ENCODE measurements around the gene SIN3A.

Gene SIN3A

GRCh38 chr15:75329571-75329970 is 121.9 kb downstream of the SIN3A start:
- DNase-seq (ENCODE audit: low read depth) = no peak
- TF ChIP-seq, protein P1, sequence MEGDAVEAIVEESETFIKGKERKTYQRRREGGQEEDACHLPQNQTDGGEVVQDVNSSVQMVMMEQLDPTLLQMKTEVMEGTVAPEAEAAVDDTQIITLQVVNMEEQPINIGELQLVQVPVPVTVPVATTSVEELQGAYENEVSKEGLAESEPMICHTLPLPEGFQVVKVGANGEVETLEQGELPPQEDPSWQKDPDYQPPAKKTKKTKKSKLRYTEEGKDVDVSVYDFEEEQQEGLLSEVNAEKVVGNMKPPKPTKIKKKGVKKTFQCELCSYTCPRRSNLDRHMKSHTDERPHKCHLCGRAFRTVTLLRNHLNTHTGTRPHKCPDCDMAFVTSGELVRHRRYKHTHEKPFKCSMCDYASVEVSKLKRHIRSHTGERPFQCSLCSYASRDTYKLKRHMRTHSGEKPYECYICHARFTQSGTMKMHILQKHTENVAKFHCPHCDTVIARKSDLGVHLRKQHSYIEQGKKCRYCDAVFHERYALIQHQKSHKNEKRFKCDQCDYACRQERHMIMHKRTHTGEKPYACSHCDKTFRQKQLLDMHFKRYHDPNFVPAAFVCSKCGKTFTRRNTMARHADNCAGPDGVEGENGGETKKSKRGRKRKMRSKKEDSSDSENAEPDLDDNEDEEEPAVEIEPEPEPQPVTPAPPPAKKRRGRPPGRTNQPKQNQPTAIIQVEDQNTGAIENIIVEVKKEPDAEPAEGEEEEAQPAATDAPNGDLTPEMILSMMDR (conservative IDR thresholded peaks at IDR 0.05; ENCODE audit: low read length) = no peak
- H3K4me3 ChIP-seq (ENCODE audit: low read length) = no peak overlapping the region

- TF ChIP-seq, protein P1 (conservative IDR thresholded peaks at IDR 0.05; ENCODE audit: low read length) = no peak
- DNase-seq (ENCODE audit: low read depth) = no peak
- H3K4me3 ChIP-seq (ENCODE audit: low read length) = no peak overlapping the region
Measured at GRCh38 chr15:75328493-75329314, 122.8 kb downstream of the SIN3A start.

- no peak overlapping the region for H3K4me3 ChIP-seq (ENCODE audit: low read length)
- DNase-seq (ENCODE audit: low read depth) = no peak
- TF ChIP-seq, protein P1 (conservative IDR thresholded peaks at IDR 0.05; ENCODE audit: low read length) = no peak
Measured at GRCh38 chr15:75327491-75327890, 124.0 kb downstream of the SIN3A start.

- no peak overlapping the region for H3K4me3 ChIP-seq (ENCODE audit: low read length)
- TF ChIP-seq, protein P1 (conservative IDR thresholded peaks at IDR 0.05; ENCODE audit: low read length) = no peak
- no peak for DNase-seq (ENCODE audit: low read depth)
Measured at GRCh38 chr15:75327005-75327404, 124.5 kb downstream of the SIN3A start.

GRCh38 chr15:75325922-75326321 is 125.6 kb downstream of the SIN3A start:
- no peak for DNase-seq (ENCODE audit: low read depth)
- TF ChIP-seq, protein P1 (conservative IDR thresholded peaks at IDR 0.05; ENCODE audit: low read length) = no peak
- H3K4me3 ChIP-seq (ENCODE audit: low read length) = no peak overlapping the region

GRCh38 chr15:75321711-75322110 is 129.8 kb downstream of the SIN3A start:
- TF ChIP-seq, protein P1 (conservative IDR thresholded peaks at IDR 0.05; ENCODE audit: low read length) = no peak
- DNase-seq (ENCODE audit: low read depth) = no peak
- no peak overlapping the region for H3K4me3 ChIP-seq (ENCODE audit: low read length)
